ENCODE results near the gene BGN.

GRCh38 chrX:153471663-153472280 is 23.0 kb upstream of the BGN start:
- TF ChIP-seq POLR2A (IDR thresholded peaks at IDR 0.05; ENCODE audit: low read length) = no peak
- no peak for TF ChIP-seq GATA1 (IDR thresholded peaks at IDR 0.05; ENCODE audit: low read depth, low read length)

All from erythroblast (primary cell).